ENCODE results near the gene HYAL4. TPM values are rescaled to one million over a fixed set of nuclear protein-coding genes. Genes with fewer than 3 reads are reported as not detected.
"Not testable (repeated sequence)": the region's sequence is repeated elsewhere in the genome, so short reads cannot be mapped to it uniquely, and the experiment has no call there.

The HYAL4 gene
- total RNA-seq, 1 donor from 2014 or later: not detected

- no peaks in the 10 kb centered on the region for H3K27me3 ChIP-seq (ENCODE audit: low read depth)
- H3K4me3 ChIP-seq: no peak overlapping the region
- H3K9me3 ChIP-seq (replicated peaks): no peaks in the 10 kb centered on the region
- no peak overlapping the region for H3K27ac ChIP-seq (replicated peaks)
- DNase-seq: no peak
- no peak for TF ChIP-seq CTCF (IDR thresholded peaks at IDR 0.05; ENCODE audit: borderline replicate concordance)
- H3K4me1 ChIP-seq: peaks cover 6% of the 10 kb centered on the region
- no peaks in the 10 kb centered on the region for H3K36me3 ChIP-seq
- intact Hi-C loops (cut with micrococcal nuclease): no loop called here
Measured at GRCh38 chr7:123802249-123802648, 42.7 kb upstream of the HYAL4 start.

- TF ChIP-seq CTCF (IDR thresholded peaks at IDR 0.05; ENCODE audit: borderline replicate concordance): no peak
- no peak overlapping the region for H3K27ac ChIP-seq (replicated peaks)
- no peaks in the 10 kb centered on the region for H3K27me3 ChIP-seq (ENCODE audit: low read depth)
- no peaks in the 10 kb centered on the region for H3K36me3 ChIP-seq
- no peak for DNase-seq
- H3K9me3 ChIP-seq (replicated peaks): peaks cover 15% of the 10 kb centered on the region
- no peaks in the 10 kb centered on the region for H3K4me1 ChIP-seq
- intact Hi-C loops (cut with micrococcal nuclease): no loop called here
- H3K4me3 ChIP-seq: no peak overlapping the region
Measured at GRCh38 chr7:123805287-123805686, 39.7 kb upstream of the HYAL4 start.

GRCh38 chr7:123809471-123809870, 35.5 kb upstream of the HYAL4 start:
- Histone ChIP-seq H3K4me3 (no peak overlapping the region), H3K36me3 (no peaks in the 10 kb centered on the region), H3K27ac (replicated peaks) (no peak overlapping the region), H3K4me1 (no peaks in the 10 kb centered on the region), H3K27me3 (ENCODE audit: low read depth) (no peaks in the 10 kb centered on the region), H3K9me3 (replicated peaks) (peaks cover 25% of the 10 kb centered on the region)
- DNase-seq: no peak
- intact Hi-C loops (cut with micrococcal nuclease): no loop called here
- TF ChIP-seq CTCF (IDR thresholded peaks at IDR 0.05; ENCODE audit: borderline replicate concordance): no peak

- H3K4me3 ChIP-seq: no peak overlapping the region
- no peak for DNase-seq
- H3K9me3 ChIP-seq (replicated peaks): peaks cover 25% of the 10 kb centered on the region
- H3K4me1 ChIP-seq: no peaks in the 10 kb centered on the region
- intact Hi-C loops (cut with micrococcal nuclease): no loop called here
- no peaks in the 10 kb centered on the region for H3K36me3 ChIP-seq
- H3K27me3 ChIP-seq (ENCODE audit: low read depth): no peaks in the 10 kb centered on the region
- no peak overlapping the region for H3K27ac ChIP-seq (replicated peaks)
- TF ChIP-seq CTCF (IDR thresholded peaks at IDR 0.05; ENCODE audit: borderline replicate concordance): no peak
Measured at GRCh38 chr7:123811056-123811455, 33.9 kb upstream of the HYAL4 start.

- no peak for TF ChIP-seq CTCF (IDR thresholded peaks at IDR 0.05; ENCODE audit: borderline replicate concordance)
- no peak overlapping the region for H3K4me3 ChIP-seq
- H3K4me1 ChIP-seq: no peaks in the 10 kb centered on the region
Measured at GRCh38 chr7:123816916-123817315, 28.1 kb upstream of the HYAL4 start.

GRCh38 chr7:123819001-123819400, 26.0 kb upstream of the HYAL4 start:
- no peak for TF ChIP-seq CTCF (IDR thresholded peaks at IDR 0.05; ENCODE audit: borderline replicate concordance)
- no peaks in the 10 kb centered on the region for H3K36me3 ChIP-seq
- H3K4me3 ChIP-seq: no peak overlapping the region
- H3K4me1 ChIP-seq: no peaks in the 10 kb centered on the region
- H3K27ac ChIP-seq (replicated peaks): no peak overlapping the region
- no peaks in the 10 kb centered on the region for H3K9me3 ChIP-seq (replicated peaks)
- intact Hi-C loops (cut with micrococcal nuclease): no loop called here
- H3K27me3 ChIP-seq (ENCODE audit: low read depth): no peaks in the 10 kb centered on the region
- DNase-seq: no peak

More at GRCh38 chr7:123816916-123817315, 28.1 kb upstream of the HYAL4 start:
- H3K27me3 ChIP-seq (ENCODE audit: low read depth): no peaks in the 10 kb centered on the region
- DNase-seq: no peak
- H3K27ac ChIP-seq (replicated peaks): no peak overlapping the region
- intact Hi-C loops (cut with micrococcal nuclease): no loop called here
- no peaks in the 10 kb centered on the region for H3K9me3 ChIP-seq (replicated peaks)
- H3K36me3 ChIP-seq: no peaks in the 10 kb centered on the region

- H3K27me3 ChIP-seq (ENCODE audit: low read depth); H3K36me3 ChIP-seq; H3K27ac ChIP-seq (replicated peaks); H3K4me3 ChIP-seq; H3K9me3 ChIP-seq (replicated peaks); DNase-seq; intact Hi-C loops (cut with micrococcal nuclease); H3K4me1 ChIP-seq: not testable (repeated sequence)
Measured at GRCh38 chr7:123819795-123820194, 25.2 kb upstream of the HYAL4 start.

Measured in left ventricle myocardium inferior (tissue), 1 donor.